HCT116 (cell line): ENCODE data around the gene SLC40A1. TPM values are rescaled to one million over a fixed set of nuclear protein-coding genes. Genes with fewer than 3 reads are reported as not detected.

Experiments
- ATAC-seq: fragments of 200-7000 bp; cut with Tn5 transposase; 2 replicates; pipeline ENCODE4 v1.9.1; 2020; ENCODE audit warnings: mild to moderate bottlenecking, moderate library complexity
- BruUV-seq: library from RNA; stranded (reverse); fragments of 400-500 nt; replicated peaks from 2 replicates; lab custom pipeline; 2021; lab: Mats Ljungman, UMichigan
- CTCF ChIA-PET: fragments of 300-600 bp; sonication (Branson Sonifier 250); formaldehyde crosslinking; loops from one replicate; lab custom pipeline; 2021; ENCODE audit warnings: antibody characterized with exemption; lab: Charles Lee
- POLR2A ChIA-PET: fragments of 300-600, 350-600 bp; sonication (Branson Sonifier 250); formaldehyde crosslinking; loops from one replicate; lab custom pipeline; 2021; ENCODE audit warnings: antibody characterized with exemption; lab: Charles Lee
- RAD21 ChIA-PET, 2 experiments: fragments of 300-600 bp; sonication (Branson Sonifier 250); formaldehyde crosslinking; loops; one replicate each; lab custom pipeline; 2023; ENCODE audit warnings: low total read pairs in 2 of 2; ENCODE audit not compliant: uncharacterized antibody in 2 of 2, unreplicated experiment in 2 of 2, low non-redundant PET in 1 of 2; lab: Charles Lee
- DNase-seq: peaks from one replicate; pipeline ENCODE4 v3.0.0-alpha.2; 2010; ENCODE audit warnings: low read depth, low spot score
- H2AFZ ChIP-seq: fragments of 200-600 bp; shearing (Covaris generic), sonication (generic); 2 replicates; pipeline ENCODE4 v1.6.1; 2017; ENCODE audit warnings: low read depth, mixed run types, mixed read lengths, antibody characterized with exemption, low read length; ENCODE audit not compliant: poor library complexity, severe bottlenecking
- H3K27ac ChIP-seq: 2 replicates; pipeline ENCODE4 v1.5.1; 2012; ENCODE audit warnings: low read depth, low read length
- H3K27me3 ChIP-seq: fragments of 200-600 bp; sonication (generic); 2 replicates; pipeline ENCODE4 v1.6.1; 2016; ENCODE audit warnings: mixed run types, low read length, mixed read lengths; ENCODE audit not compliant: insufficient read depth
- H3K36me3 ChIP-seq, 2 experiments: fragments of 200-500 bp in 1 of 2; fragments of 200-600 bp in 1 of 2; sonication (Bioruptor generic) in 1 of 2; sonication (generic) in 1 of 2; 2 replicates each; pipeline versions ENCODE4 v1.5.1 to v1.6.1; 2014 to 2016; ENCODE audit warnings: low read length in 2 of 2, inconsistent platforms in 1 of 2, mixed read lengths in 1 of 2, mixed run types in 1 of 2; ENCODE audit not compliant: insufficient read depth in 2 of 2, control insufficient read depth in 1 of 2
- H3K4me1 ChIP-seq, 2 experiments: fragments of 200-600 bp in 1 of 2; sonication (generic) in 1 of 2; 2 replicates each; pipeline versions ENCODE4 v1.5.1 to v1.6.1; 2012 to 2017; ENCODE audit warnings: low read length in 2 of 2, inconsistent platforms in 1 of 2, mild to moderate bottlenecking in 1 of 2, mixed read lengths in 1 of 2, mixed run types in 1 of 2, moderate library complexity in 1 of 2; ENCODE audit not compliant: insufficient read depth in 2 of 2, control insufficient read depth in 1 of 2
- H3K4me2 ChIP-seq: fragments of 200-600 bp; sonication (generic); 2 replicates; pipeline ENCODE4 v1.6.1; 2017; ENCODE audit warnings: mixed run types, low read length, mixed read lengths
- H3K4me3 ChIP-seq, 2 experiments: fragments of 200-600 bp in 1 of 2; sonication (generic) in 1 of 2; replicated peaks in 1 of 2; 2 replicates each; pipeline ENCODE4 v1.5.1; 2011 to 2016; ENCODE audit warnings: low read length in 2 of 2, control low read depth in 1 of 2, low read depth in 1 of 2, mild to moderate bottlenecking in 1 of 2, mixed read lengths in 1 of 2, mixed run types in 1 of 2
- H3K79me2 ChIP-seq: fragments of 200-600 bp; sonication (generic); 2 replicates; pipeline ENCODE4 v1.6.1; 2017; ENCODE audit warnings: mild to moderate bottlenecking, mixed run types, low read length, moderate library complexity, mixed read lengths; ENCODE audit not compliant: insufficient read depth
- H3K9ac ChIP-seq: fragments of 200-600 bp; sonication (generic); 2 replicates; pipeline ENCODE4 v1.6.1; 2016; ENCODE audit warnings: low read length, mixed read lengths
- H3K9me2 ChIP-seq: fragments of 200-600 bp; sonication (generic), shearing (Covaris generic); 2 replicates; pipeline ENCODE4 v1.6.1; 2017; ENCODE audit warnings: mixed run types, mild to moderate bottlenecking, moderate library complexity; ENCODE audit not compliant: insufficient read depth
- H3K9me3 ChIP-seq, 2 experiments: fragments of 200-500 bp in 1 of 2; fragments of 200-600 bp in 1 of 2; sonication (Bioruptor generic) in 1 of 2; sonication (generic) in 1 of 2; 2 replicates each; pipeline ENCODE4 v1.6.1; 2014 to 2017; ENCODE audit warnings: low read length in 2 of 2, mixed read lengths in 2 of 2, inconsistent platforms in 1 of 2, low read depth in 1 of 2, mild to moderate bottlenecking in 1 of 2, mixed run types in 1 of 2, moderate library complexity in 1 of 2; ENCODE audit not compliant: control insufficient read depth in 1 of 2, insufficient read depth in 1 of 2
- H4K20me1 ChIP-seq: fragments of 200-600 bp; sonication (generic), shearing (Covaris generic); 2 replicates; pipeline ENCODE4 v1.6.1; 2017; ENCODE audit warnings: mixed run types, mild to moderate bottlenecking, moderate library complexity; ENCODE audit not compliant: insufficient read depth
- CBX3 ChIP-seq: IDR thresholded peaks from 2 replicates; pipeline ENCODE4 v1.6.1; 2012; ENCODE audit warnings: low read depth
- CTCF ChIP-seq, 3 experiments: fragments of 200-600 bp in 1 of 3; sonication (generic) in 1 of 3; IDR thresholded peaks in 2 of 3; conservative IDR thresholded peaks in 1 of 3; 2 replicates each; pipeline ENCODE4 v1.5.1; 2012 to 2017; ENCODE audit warnings: low read depth in 2 of 3, low read length in 2 of 3, antibody characterized with exemption in 1 of 3, borderline replicate concordance in 1 of 3, control low read depth in 1 of 3, mild to moderate bottlenecking in 1 of 3, mixed read lengths in 1 of 3, mixed run types in 1 of 3, moderate library complexity in 1 of 3; ENCODE audit not compliant: insufficient read depth in 1 of 3
- EGR1 ChIP-seq: IDR thresholded peaks from 2 replicates; pipeline ENCODE4 v1.6.1; 2012; ENCODE audit warnings: low read depth
- ELF1 ChIP-seq: IDR thresholded peaks from 2 replicates; pipeline ENCODE4 v1.6.1; 2012; ENCODE audit warnings: low read depth, borderline replicate concordance
- EZH2phosphoT487 ChIP-seq: fragments of 200-600 bp; IDR thresholded peaks from 2 replicates; pipeline ENCODE4 v1.6.1; 2018; ENCODE audit warnings: antibody characterized with exemption, borderline replicate concordance
- FOSL1 ChIP-seq: IDR thresholded peaks from 2 replicates; pipeline ENCODE4 v1.6.1; 2012; ENCODE audit warnings: low read depth
- JUND ChIP-seq: IDR thresholded peaks from 2 replicates; pipeline ENCODE4 v1.6.1; 2012
- POLR2A ChIP-seq: IDR thresholded peaks from 2 replicates; pipeline ENCODE4 v1.7.0; 2011; ENCODE audit warnings: borderline replicate concordance; ENCODE audit not compliant: insufficient read depth, insufficient read length; ENCODE audit errors: extremely low read depth
- POLR2AphosphoS5 ChIP-seq: IDR thresholded peaks from 2 replicates; pipeline ENCODE4 v1.6.1; 2011; ENCODE audit warnings: mild to moderate bottlenecking, low read depth, low read length, moderate library complexity
- SIN3A ChIP-seq: IDR thresholded peaks from 2 replicates; pipeline ENCODE4 v1.6.1; 2012; ENCODE audit warnings: low read depth
- SRF ChIP-seq: IDR thresholded peaks from 2 replicates; pipeline ENCODE4 v1.6.1; 2012; ENCODE audit warnings: low read depth
- TCF7L2 ChIP-seq: IDR thresholded peaks from 2 replicates; pipeline ENCODE4 v1.7.0; 2011; ENCODE audit warnings: borderline replicate concordance, inconsistent platforms; ENCODE audit not compliant: insufficient read depth, insufficient read length; ENCODE audit errors: extremely low read depth
- YY1 ChIP-seq: IDR thresholded peaks from 2 replicates; pipeline ENCODE4 v1.6.1; 2011; ENCODE audit warnings: low read length, low read depth, moderate library complexity, mild to moderate bottlenecking; ENCODE audit not compliant: insufficient replicate concordance; ENCODE audit errors: extremely low read depth
- ZFX ChIP-seq: fragments of 450-650 bp; IDR thresholded peaks from 2 replicates; pipeline ENCODE4 v1.6.1; 2017
- ZNF274 ChIP-seq: fragments of 200-500 bp; sonication (Bioruptor generic); IDR thresholded peaks from 2 replicates; pipeline ENCODE4 v1.6.1; 2014; ENCODE audit warnings: mild to moderate bottlenecking, low read depth, low read length, inconsistent platforms
- intact Hi-C: fragments of 100-400 bp; cut with micrococcal nuclease; formaldehyde crosslinking; loops from 2 replicates; pipeline ENCODE4 v1.10.0; 2022
- total RNA-seq: library from RNA; stranded (reverse); gene quantifications from one replicate; pipeline ENCODE4 v1.2.1, GENCODE V29; 2021; ENCODE audit not compliant: unreplicated experiment
- TF ChIP-seq, protein P1 (sequence below): IDR thresholded peaks from 2 replicates; pipeline ENCODE4 v1.6.1; 2012; ENCODE audit warnings: low read depth
- TF ChIP-seq, protein P2 (sequence below): IDR thresholded peaks from 2 replicates; pipeline ENCODE4 v1.6.1; 2011; ENCODE audit warnings: mild to moderate bottlenecking, low read length, moderate library complexity; ENCODE audit not compliant: insufficient replicate concordance; ENCODE audit errors: extremely low read depth
- TF ChIP-seq, protein P3 (sequence below): IDR thresholded peaks from 2 replicates; pipeline ENCODE4 v1.6.1; 2012

The SLC40A1 gene
- total RNA-seq, 1 experiment from 2014 or later, result 1.5 TPM

- TF ChIP-seq, protein P1, sequence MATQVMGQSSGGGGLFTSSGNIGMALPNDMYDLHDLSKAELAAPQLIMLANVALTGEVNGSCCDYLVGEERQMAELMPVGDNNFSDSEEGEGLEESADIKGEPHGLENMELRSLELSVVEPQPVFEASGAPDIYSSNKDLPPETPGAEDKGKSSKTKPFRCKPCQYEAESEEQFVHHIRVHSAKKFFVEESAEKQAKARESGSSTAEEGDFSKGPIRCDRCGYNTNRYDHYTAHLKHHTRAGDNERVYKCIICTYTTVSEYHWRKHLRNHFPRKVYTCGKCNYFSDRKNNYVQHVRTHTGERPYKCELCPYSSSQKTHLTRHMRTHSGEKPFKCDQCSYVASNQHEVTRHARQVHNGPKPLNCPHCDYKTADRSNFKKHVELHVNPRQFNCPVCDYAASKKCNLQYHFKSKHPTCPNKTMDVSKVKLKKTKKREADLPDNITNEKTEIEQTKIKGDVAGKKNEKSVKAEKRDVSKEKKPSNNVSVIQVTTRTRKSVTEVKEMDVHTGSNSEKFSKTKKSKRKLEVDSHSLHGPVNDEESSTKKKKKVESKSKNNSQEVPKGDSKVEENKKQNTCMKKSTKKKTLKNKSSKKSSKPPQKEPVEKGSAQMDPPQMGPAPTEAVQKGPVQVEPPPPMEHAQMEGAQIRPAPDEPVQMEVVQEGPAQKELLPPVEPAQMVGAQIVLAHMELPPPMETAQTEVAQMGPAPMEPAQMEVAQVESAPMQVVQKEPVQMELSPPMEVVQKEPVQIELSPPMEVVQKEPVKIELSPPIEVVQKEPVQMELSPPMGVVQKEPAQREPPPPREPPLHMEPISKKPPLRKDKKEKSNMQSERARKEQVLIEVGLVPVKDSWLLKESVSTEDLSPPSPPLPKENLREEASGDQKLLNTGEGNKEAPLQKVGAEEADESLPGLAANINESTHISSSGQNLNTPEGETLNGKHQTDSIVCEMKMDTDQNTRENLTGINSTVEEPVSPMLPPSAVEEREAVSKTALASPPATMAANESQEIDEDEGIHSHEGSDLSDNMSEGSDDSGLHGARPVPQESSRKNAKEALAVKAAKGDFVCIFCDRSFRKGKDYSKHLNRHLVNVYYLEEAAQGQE, result no peak
- TF ChIP-seq POLR2AphosphoS5, result no peak
- no peak for TF ChIP-seq ZNF274
Observed at GRCh38 chr2:189528617-189529016, 52.0 kb downstream of the SLC40A1 start (continued).

- H3K79me2 ChIP-seq, result no peaks in the 10 kb centered on the region
- TF ChIP-seq, protein P2, sequence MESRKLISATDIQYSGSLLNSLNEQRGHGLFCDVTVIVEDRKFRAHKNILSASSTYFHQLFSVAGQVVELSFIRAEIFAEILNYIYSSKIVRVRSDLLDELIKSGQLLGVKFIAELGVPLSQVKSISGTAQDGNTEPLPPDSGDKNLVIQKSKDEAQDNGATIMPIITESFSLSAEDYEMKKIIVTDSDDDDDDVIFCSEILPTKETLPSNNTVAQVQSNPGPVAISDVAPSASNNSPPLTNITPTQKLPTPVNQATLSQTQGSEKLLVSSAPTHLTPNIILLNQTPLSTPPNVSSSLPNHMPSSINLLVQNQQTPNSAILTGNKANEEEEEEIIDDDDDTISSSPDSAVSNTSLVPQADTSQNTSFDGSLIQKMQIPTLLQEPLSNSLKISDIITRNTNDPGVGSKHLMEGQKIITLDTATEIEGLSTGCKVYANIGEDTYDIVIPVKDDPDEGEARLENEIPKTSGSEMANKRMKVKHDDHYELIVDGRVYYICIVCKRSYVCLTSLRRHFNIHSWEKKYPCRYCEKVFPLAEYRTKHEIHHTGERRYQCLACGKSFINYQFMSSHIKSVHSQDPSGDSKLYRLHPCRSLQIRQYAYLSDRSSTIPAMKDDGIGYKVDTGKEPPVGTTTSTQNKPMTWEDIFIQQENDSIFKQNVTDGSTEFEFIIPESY, result no peak
- TF ChIP-seq YY1 (no peak), FOSL1 (no peak), ZFX (no peak), POLR2A (no peak), TCF7L2 (no peak), JUND (no peak), SRF (no peak), ELF1 (no peak), SIN3A (no peak), CBX3 (no peak), EGR1 (no peak), EZH2phosphoT487 (no peak), CTCF (IDR thresholded peaks at IDR 0.05 in 2 of 3, conservative IDR thresholded peaks at IDR 0.05 in 1 of 3; ENCODE audit: borderline replicate concordance in 1 of 3, insufficient read depth in 1 of 3, low read depth in 2 of 3, low read length in 2 of 3) (no peak)
- TF ChIP-seq, protein P3, sequence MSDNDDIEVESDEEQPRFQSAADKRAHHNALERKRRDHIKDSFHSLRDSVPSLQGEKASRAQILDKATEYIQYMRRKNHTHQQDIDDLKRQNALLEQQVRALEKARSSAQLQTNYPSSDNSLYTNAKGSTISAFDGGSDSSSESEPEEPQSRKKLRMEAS, result no peak
Observed at GRCh38 chr2:189527812-189528592, 52.6 kb downstream of the SLC40A1 start.

More at GRCh38 chr2:189527812-189528592, 52.6 kb downstream of the SLC40A1 start:
- Histone ChIP-seq H3K27me3 (no peaks in the 10 kb centered on the region), H3K9ac (no peak overlapping the region), H3K27ac (no peak overlapping the region), H3K9me2 (no peaks in the 10 kb centered on the region), H3K36me3 (no peaks in the 10 kb centered on the region), H3K4me1 (no peaks in the 10 kb centered on the region), H3K4me2 (no peak overlapping the region), H2AFZ (no peak overlapping the region), H3K4me3 (no peak overlapping the region), H4K20me1 (no peaks in the 10 kb centered on the region), H3K9me3 (no peaks in the 10 kb centered on the region)
- ChIA-PET POLR2A (no interaction called here), RAD21 (no interaction called here), CTCF (no interaction called here)
- no peak for DNase-seq
- no TSS peak for BruUV-seq
- intact Hi-C loops, result no loop called here
- ATAC-seq, result no peak
